HG03103 (cell line): ENCODE results near the gene LIPN.
"Not testable (repeated sequence)": the region's sequence is repeated elsewhere in the genome, so short reads cannot be mapped to it uniquely, and the experiment has no call there.

Experiments used
- ATAC-seq: cut with Tn5 transposase; IDR thresholded peaks from one replicate; pipeline ENCODE4 v1.9.1; 2021; ENCODE audit warnings: low read depth; ENCODE audit not compliant: unreplicated experiment

LIPN gene

GRCh38 chr10:88759366-88760101 is at the start of gene LIPN:
TSS of gene LIPN (plus strand) at chr10:88760020. CDS start at chr10:88761406, 1,386 bp downstream.
- no peak for ATAC-seq

- ATAC-seq: no peak
Observed at GRCh38 chr10:88715517-88715916, 44.3 kb upstream of the LIPN start.

GRCh38 chr10:88721392-88721791 is 38.4 kb upstream of the LIPN start:
- ATAC-seq: no peak

GRCh38 chr10:88725798-88726197 is 34.0 kb upstream of the LIPN start:
- no peak for ATAC-seq

- ATAC-seq: no peak
Observed at GRCh38 chr10:88728107-88728763, 31.6 kb upstream of the LIPN start.

- ATAC-seq: no peak
Observed at GRCh38 chr10:88730864-88731263, 29.0 kb upstream of the LIPN start.

GRCh38 chr10:88731296-88731695 is 28.5 kb upstream of the LIPN start:
- ATAC-seq: no peak

- ATAC-seq: no peak
Observed at GRCh38 chr10:88733215-88733614, 26.6 kb upstream of the LIPN start.

- ATAC-seq: no peak
Observed at GRCh38 chr10:88735661-88736060, 24.2 kb upstream of the LIPN start.

GRCh38 chr10:88741921-88742320 is 17.9 kb upstream of the LIPN start:
- not testable (repeated sequence) for ATAC-seq

- ATAC-seq: no peak
Observed at GRCh38 chr10:88742448-88742847, 17.4 kb upstream of the LIPN start.

- ATAC-seq: no peak
Observed at GRCh38 chr10:88744002-88744401, 15.8 kb upstream of the LIPN start.

GRCh38 chr10:88745633-88746032 is 14.2 kb upstream of the LIPN start:
- ATAC-seq: no peak

- ATAC-seq: no peak
Observed at GRCh38 chr10:88754287-88754686, 5.5 kb upstream of the LIPN start.

- ATAC-seq: peak; percentile 61
Observed at GRCh38 chr10:88755753-88756152, 4.1 kb upstream of the LIPN start.

GRCh38 chr10:88756660-88757059 is 3.2 kb upstream of the LIPN start:
- ATAC-seq: no peak

- ATAC-seq: no peak
Observed at GRCh38 chr10:88762906-88763305, 3.1 kb downstream of the LIPN start.

- ATAC-seq: no peak
Observed at GRCh38 chr10:88763441-88763840, 3.6 kb downstream of the LIPN start.

- no peak for ATAC-seq
Observed at GRCh38 chr10:88764110-88764509, 4.3 kb downstream of the LIPN start.

- no peak for ATAC-seq
Observed at GRCh38 chr10:88765816-88766215, 6.0 kb downstream of the LIPN start.

- ATAC-seq: no peak
Observed at GRCh38 chr10:88769384-88769783, 9.6 kb downstream of the LIPN start.

- no peak for ATAC-seq
Observed at GRCh38 chr10:88781206-88781605, 21.4 kb downstream of the LIPN start.
